SK-N-SH (cell line): ENCODE results near the gene FSIP1. TPM values are rescaled to one million over a fixed set of nuclear protein-coding genes. Genes with fewer than 3 reads are reported as not detected.

Experiments
- CTCF ChIA-PET: fragments of 300-600, 350-600 bp; formaldehyde crosslinking; extraction: SDS; loops from one replicate; lab custom pipeline; 2021; lab: Yijun Ruan, JAX
- POLR2A ChIA-PET: fragments of 350-600 bp; sonication (Branson Sonifier 250); formaldehyde crosslinking; extraction: SDS; loops from one replicate; lab custom pipeline; 2020; ENCODE audit warnings: antibody characterized with exemption, inconsistent platforms; lab: Yijun Ruan, JAX
- DNase-seq: peaks from one replicate; pipeline ENCODE4 v3.0.0; 2012
- H2AFZ ChIP-seq: fragments of 200-600 bp; sonication (generic); 2 replicates; pipeline ENCODE4 v1.8.1; 2016; ENCODE audit warnings: antibody characterized with exemption, mild to moderate bottlenecking, low read depth
- H3F3A ChIP-seq: fragments of 200-600 bp; sonication (generic); replicated peaks from 2 replicates; pipeline ENCODE3; 2016; ENCODE audit warnings: antibody characterized with exemption, mild to moderate bottlenecking; ENCODE audit not compliant: insufficient read depth
- H3K27ac ChIP-seq, 2 experiments: fragments of 200-500 bp in 1 of 2; fragments of 200-600 bp in 1 of 2; sonication (Bioruptor generic) in 1 of 2; sonication (generic), shearing (Covaris generic) in 1 of 2; 2 replicates each; pipeline versions ENCODE4 v1.5.1 to v1.6.1; 2014 to 2016; ENCODE audit warnings: low read depth in 2 of 2, inconsistent platforms in 1 of 2, low read length in 1 of 2, mild to moderate bottlenecking in 1 of 2, mixed read lengths in 1 of 2
- H3K27me3 ChIP-seq: fragments of 200-600 bp; sonication (generic), shearing (Covaris generic); 2 replicates; pipeline ENCODE4 v1.6.1; 2016; ENCODE audit warnings: mixed run types; ENCODE audit not compliant: insufficient read depth
- H3K36me3 ChIP-seq, 2 experiments: fragments of 200-500 bp in 1 of 2; fragments of 200-600 bp in 1 of 2; sonication (Bioruptor generic) in 1 of 2; sonication (generic) in 1 of 2; replicated peaks in 1 of 2; 2 replicates each; pipeline versions ENCODE3 to v1.5.1; 2014 to 2016; ENCODE audit warnings: low read length in 1 of 2, mild to moderate bottlenecking in 1 of 2; ENCODE audit not compliant: insufficient read depth in 2 of 2, control insufficient read depth in 1 of 2
- H3K4me1 ChIP-seq, 2 experiments: fragments of 200-500 bp in 1 of 2; fragments of 200-600 bp in 1 of 2; sonication (Bioruptor generic) in 1 of 2; sonication (generic), shearing (Covaris generic) in 1 of 2; 2 replicates each; pipeline versions ENCODE4 v1.5.1 to v1.6.1; 2014 to 2016; ENCODE audit warnings: low read depth in 1 of 2, low read length in 1 of 2, mixed run types in 1 of 2; ENCODE audit not compliant: insufficient read depth in 2 of 2, control insufficient read depth in 1 of 2
- H3K4me2 ChIP-seq: fragments of 200-600 bp; sonication (generic), shearing (Covaris generic); 2 replicates; pipeline ENCODE4 v1.6.1; 2017; ENCODE audit warnings: mixed run types
- H3K4me3 ChIP-seq, 2 experiments: fragments of 200-500 bp in 1 of 2; fragments of 200-600 bp in 1 of 2; sonication (Bioruptor generic) in 1 of 2; sonication (generic), shearing (Covaris generic) in 1 of 2; 2 replicates each; pipeline versions ENCODE4 v1.5.1 to v1.8.1; 2014 to 2016; ENCODE audit warnings: low read depth in 2 of 2, inconsistent platforms in 1 of 2, low read length in 1 of 2, mild to moderate bottlenecking in 1 of 2, mixed read lengths in 1 of 2, moderate library complexity in 1 of 2
- H3K79me2 ChIP-seq: fragments of 200-600 bp; sonication (generic); 2 replicates; pipeline ENCODE4 v1.8.1; 2017; ENCODE audit warnings: mild to moderate bottlenecking; ENCODE audit not compliant: insufficient read depth
- H3K9ac ChIP-seq: fragments of 200-600 bp; sonication (generic); 2 replicates; pipeline ENCODE4 v1.6.1; 2017; ENCODE audit warnings: mixed run types
- H3K9me2 ChIP-seq: fragments of 200-600 bp; sonication (generic); 2 replicates; pipeline ENCODE4 v1.6.1; 2017; ENCODE audit warnings: mixed run types
- H3K9me3 ChIP-seq: fragments of 200-600 bp; sonication (generic); 2 replicates; pipeline ENCODE4 v1.6.1; 2017; ENCODE audit warnings: mixed run types, mild to moderate bottlenecking, moderate library complexity
- H4K20me1 ChIP-seq: fragments of 200-600 bp; sonication (generic); 2 replicates; pipeline ENCODE4 v1.6.1; 2017; ENCODE audit warnings: mild to moderate bottlenecking, mixed run types; ENCODE audit not compliant: insufficient read depth
- CHD2 ChIP-seq: fragments of 150-350 bp; IDR thresholded peaks from 2 replicates; pipeline ENCODE4 v1.6.1; 2018; ENCODE audit warnings: low read length; ENCODE audit not compliant: partially characterized antibody
- CTCF ChIP-seq: fragments of 200-600 bp; sonication (generic); IDR thresholded peaks from 2 replicates; pipeline ENCODE4 v1.6.1; 2017; ENCODE audit warnings: antibody characterized with exemption, mild to moderate bottlenecking, moderate library complexity
- EP300 ChIP-seq, 2 experiments: IDR thresholded peaks; 2 replicates each; pipeline versions ENCODE4 v1.4.0 to v1.6.1; 2012; ENCODE audit warnings: borderline replicate concordance in 1 of 2, low read depth in 1 of 2, low read length in 1 of 2
- FOXM1 ChIP-seq: IDR thresholded peaks from 2 replicates; pipeline ENCODE4 v1.4.0; 2012; ENCODE audit warnings: low read depth, mild to moderate bottlenecking
- JUND ChIP-seq: IDR thresholded peaks from 2 replicates; pipeline ENCODE4 v1.4.0; 2012
- MEF2A ChIP-seq: IDR thresholded peaks from 2 replicates; pipeline ENCODE4 v1.4.0; 2012; ENCODE audit warnings: low read depth, borderline replicate concordance
- PBX3 ChIP-seq: IDR thresholded peaks from 2 replicates; pipeline ENCODE4; 2012
- RCOR1 ChIP-seq: fragments of 150-350 bp; IDR thresholded peaks from 2 replicates; pipeline ENCODE4 v1.6.1; 2017; ENCODE audit warnings: antibody characterized with exemption, low read length
- USF2 ChIP-seq: fragments of 150-350 bp; IDR thresholded peaks from 2 replicates; pipeline ENCODE4 v1.6.1; 2017; ENCODE audit warnings: antibody characterized with exemption, low read length, low read depth, borderline replicate concordance
- ZBTB33 ChIP-seq: IDR thresholded peaks from 2 replicates; pipeline ENCODE4 v1.4.0; 2012; ENCODE audit warnings: low read depth, borderline replicate concordance
- WGBS: methylation state at CpG from one replicate; pipeline ENCODE4 v1.1.6; 2017; ENCODE audit warnings: low lambda C conversion rate; 5-methylcytosine and 5-hydroxymethylcytosine counted together
- polyA plus RNA-seq, 3 experiments: library from polyadenylated mRNA; depleted of rRNA; stranded (reverse); fragments of >200 nt; gene quantifications; 2 replicates each; pipeline ENCODE4 v1.2.3, GENCODE V29; 2012

The FSIP1 gene
- polyA plus RNA-seq, 1 of the 3 experiments (the other 2 are of a cell fraction): 0.43 TPM

- no peak overlapping the region for H3K9ac ChIP-seq
- TF ChIP-seq RCOR1: no peak
- no peak for TF ChIP-seq MEF2A
- no peak for TF ChIP-seq EP300 (IDR thresholded peaks at IDR 0.05; ENCODE audit: borderline replicate concordance in 1 of 2, low read depth in 1 of 2, low read length in 1 of 2)
- TF ChIP-seq FOXM1: no peak
- no peak for TF ChIP-seq ZBTB33
- TF ChIP-seq CHD2: no peak
- H3K79me2 ChIP-seq: no peaks in the 10 kb centered on the region
- H3K27ac ChIP-seq: peak overlapping the region in 1 of 2 experiments; percentile 60; a peak in 2 of 4 replicates
- no peak overlapping the region for H3K4me3 ChIP-seq
- POLR2A ChIA-PET: no interaction called here
- DNase-seq: no peak
- peaks cover 0 to 7% of the 10 kb centered on the region in 2 experiments; a peak in 1 of 4 replicates for H3K4me1 ChIP-seq
- CTCF ChIA-PET: interaction anchor here (1.0 kb wide), 1 partner anchor 8 kb away, joined by 4 read pairs; no protein-coding TSS in a partner anchor
- no peak overlapping the region for H2AFZ ChIP-seq
- H3K9me2 ChIP-seq: no peaks in the 10 kb centered on the region
- H4K20me1 ChIP-seq: peaks cover 48% of the 10 kb centered on the region
- no peaks in the 10 kb centered on the region for H3K27me3 ChIP-seq
- peaks cover 50 to 52% of the 10 kb centered on the region in 2 experiments for H3K36me3 ChIP-seq
- H3F3A ChIP-seq: peaks cover 82% of the 10 kb centered on the region
- H3K9me3 ChIP-seq: no peaks in the 10 kb centered on the region
- 96% methylated on average over 2 of the region's 2 CpGs for WGBS
- H3K4me2 ChIP-seq: no peak overlapping the region
Observed at GRCh38 chr15:39597336-39597735, 185.3 kb downstream of the FSIP1 start.

- ChIA-PET CTCF (interaction anchor here (0.7 to 1.0 kb wide), 2 partner anchors 9 to 1045 kb away, joined by 4 read pairs; no protein-coding TSS in a partner anchor), POLR2A (no interaction called here)
- Histone ChIP-seq H3K9ac (peak overlapping the region; percentile 4; the same call in 1 of the 2 replicates), H2AFZ (no peak overlapping the region), H3K4me2 (no peak overlapping the region), H3K9me2 (no peaks in the 10 kb centered on the region), H3K4me3 (no peak overlapping the region), H3K9me3 (no peaks in the 10 kb centered on the region), H3K79me2 (no peaks in the 10 kb centered on the region), H4K20me1 (peaks cover 57% of the 10 kb centered on the region), H3F3A (peaks cover 91% of the 10 kb centered on the region), H3K27me3 (no peaks in the 10 kb centered on the region), H3K4me1 (peaks cover 0 to 7% of the 10 kb centered on the region in 2 experiments; a peak in 1 of 4 replicates), H3K36me3 (peaks cover 58 to 61% of the 10 kb centered on the region in 2 experiments), H3K27ac (peak overlapping the region in 1 of 2 experiments; percentile 60; a peak in 2 of 4 replicates)
- TF ChIP-seq JUND: 0 out of 2 replicates have a peak, but pooled peaks have one; percentile 6
- TF ChIP-seq PBX3: no peak
- TF ChIP-seq CTCF: no peak
- no peak for TF ChIP-seq USF2
- no peak for DNase-seq
- WGBS: 72% methylated on average over 5 of the region's 5 CpGs
Observed at GRCh38 chr15:39596358-39597051, 186.1 kb downstream of the FSIP1 start.
